Germinal center (tissue), 1 donor: ENCODE measurements around the gene TUBGCP2.
"Not testable (repeated sequence)": the region's sequence is repeated elsewhere in the genome, so short reads cannot be mapped to it uniquely, and the experiment has no call there.

Source experiments
- DNase-seq: peaks from one replicate; pipeline ENCODE4 v3.0.0; 2012; ENCODE audit warnings: mixed read lengths, low spot score

TUBGCP2 gene

GRCh38 chr10:133245439-133246235 is 63.0 kb downstream of the TUBGCP2 start:
- no peak for DNase-seq

GRCh38 chr10:133243593-133243992 is 65.1 kb downstream of the TUBGCP2 start:
- no peak for DNase-seq

- DNase-seq: no peak
Measured at GRCh38 chr10:133242611-133243356, 65.9 kb downstream of the TUBGCP2 start.

GRCh38 chr10:133241501-133242205 is 67.0 kb downstream of the TUBGCP2 start:
- DNase-seq: no peak

GRCh38 chr10:133239990-133240389 is 68.7 kb downstream of the TUBGCP2 start:
- DNase-seq: no peak

GRCh38 chr10:133238466-133238804 is 70.2 kb downstream of the TUBGCP2 start:
- DNase-seq: no peak

- DNase-seq: no peak
Measured at GRCh38 chr10:133237588-133238465, 70.8 kb downstream of the TUBGCP2 start, which contains the start of gene VENTX. TSS of gene VENTX (plus strand) at chr10:133237855. CDS start at chr10:133237915, 60 bp downstream.

- no peak for DNase-seq
Measured at GRCh38 chr10:133237241-133237587, 71.5 kb downstream of the TUBGCP2 start.

GRCh38 chr10:133236401-133237240 is 72.1 kb downstream of the TUBGCP2 start:
- DNase-seq: no peak

- DNase-seq: no peak
Measured at GRCh38 chr10:133235932-133236331, 72.7 kb downstream of the TUBGCP2 start.

GRCh38 chr10:133235265-133235855 is 73.3 kb downstream of the TUBGCP2 start:
- DNase-seq: no peak

- not testable (repeated sequence) for DNase-seq
Measured at GRCh38 chr10:133234796-133235195, 73.9 kb downstream of the TUBGCP2 start.

- no peak for DNase-seq
Measured at GRCh38 chr10:133231946-133232574, 76.6 kb downstream of the TUBGCP2 start.

GRCh38 chr10:133231244-133231945 is 77.3 kb downstream of the TUBGCP2 start:
- no peak for DNase-seq

GRCh38 chr10:133230387-133231195 is 78.1 kb downstream of the TUBGCP2 start:
- DNase-seq: peak; percentile 64

- DNase-seq: no peak
Measured at GRCh38 chr10:133230044-133230361, 78.7 kb downstream of the TUBGCP2 start, which contains the start of gene UTF1. TSS of gene UTF1 (plus strand) at chr10:133230217. CDS start at chr10:133230289, 72 bp downstream.

- no peak for DNase-seq
Measured at GRCh38 chr10:133229265-133230043, 79.2 kb downstream of the TUBGCP2 start.
